HG03064 (cell line): Measurements from ENCODE around the gene PHGDH.

Experiments
- ATAC-seq: cut with Tn5 transposase; IDR thresholded peaks from one replicate; pipeline ENCODE4 v1.9.1; 2021; ENCODE audit warnings: low read depth; ENCODE audit not compliant: unreplicated experiment

The PHGDH gene

DNA sequence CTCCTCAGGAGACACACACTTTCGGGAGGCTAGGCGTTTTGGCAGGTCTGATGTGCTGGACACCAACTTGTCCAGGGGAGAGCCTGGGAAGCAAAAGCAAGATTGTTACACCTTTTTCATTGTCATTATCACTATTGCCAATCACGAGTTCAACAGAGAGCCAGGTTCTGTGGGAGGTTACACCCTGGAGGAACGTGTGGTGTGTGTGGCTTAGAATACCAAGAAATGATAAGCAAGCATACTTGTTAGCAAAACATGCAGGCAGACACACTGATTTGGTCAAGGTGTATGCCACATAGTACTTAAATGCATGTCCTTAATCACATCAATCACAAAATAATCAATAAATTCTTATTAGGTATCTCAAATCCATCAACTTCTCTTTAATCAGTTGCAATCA is 40.9 kb downstream of the PHGDH start:
- ATAC-seq: no peak

DNA sequence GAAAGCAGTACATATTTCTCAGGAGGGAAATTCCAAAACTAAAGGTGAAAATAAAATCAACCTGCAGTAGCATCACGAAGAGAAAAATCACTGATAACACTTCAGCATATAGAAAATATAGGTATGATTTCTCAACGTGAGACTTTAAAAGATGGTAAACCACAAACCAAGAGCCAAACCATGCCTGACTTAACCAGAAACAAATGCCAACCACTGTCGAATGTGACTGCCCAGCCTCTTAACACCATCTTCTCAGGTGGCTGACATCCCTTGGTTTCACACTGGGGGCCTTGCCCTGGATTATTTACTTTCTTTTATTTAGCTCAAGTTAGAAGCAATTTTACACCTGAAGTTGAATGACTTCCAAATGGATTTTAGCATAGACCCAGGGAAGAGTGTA is 46.9 kb downstream of the PHGDH start:
- no peak for ATAC-seq

DNA sequence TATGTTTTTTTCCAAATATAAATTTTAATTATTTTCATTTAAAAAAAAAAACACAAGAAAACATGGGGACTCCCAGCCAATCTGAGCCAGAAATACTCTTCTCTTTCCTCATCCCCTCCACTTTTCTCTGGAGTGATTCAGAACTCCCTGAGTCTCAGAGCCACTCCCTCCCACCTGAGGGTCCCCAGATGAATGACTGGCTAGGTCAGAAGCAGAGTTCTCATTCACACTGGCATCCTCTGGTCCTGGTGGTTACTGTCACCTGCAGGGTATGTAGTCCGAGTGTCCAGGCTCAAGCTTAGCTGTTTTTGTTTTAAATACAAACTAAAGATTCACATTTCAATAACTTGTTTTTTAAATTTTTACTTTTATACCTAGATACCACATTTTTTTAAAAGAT is 50.7 kb downstream of the PHGDH start:
- no peak for ATAC-seq

DNA sequence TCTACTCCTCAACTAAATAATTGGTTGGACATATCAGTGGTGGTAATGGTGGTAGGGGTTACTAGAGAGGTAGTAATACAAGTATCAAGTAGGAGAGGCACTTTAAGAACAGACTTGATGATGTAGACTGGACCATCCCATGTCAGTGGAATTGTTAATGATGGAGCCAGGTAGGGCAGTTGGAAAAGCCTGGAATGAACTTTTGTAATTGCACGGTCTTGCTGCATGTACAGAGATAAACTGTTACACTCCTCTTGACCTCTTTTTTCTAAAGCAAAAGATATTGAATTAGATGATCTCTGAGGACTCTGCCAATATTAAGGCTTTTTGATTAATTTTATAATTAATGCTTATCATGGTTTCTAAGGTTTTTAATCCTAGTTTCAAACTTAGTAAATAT is 51.2 kb downstream of the PHGDH start:
- ATAC-seq: no peak

DNA sequence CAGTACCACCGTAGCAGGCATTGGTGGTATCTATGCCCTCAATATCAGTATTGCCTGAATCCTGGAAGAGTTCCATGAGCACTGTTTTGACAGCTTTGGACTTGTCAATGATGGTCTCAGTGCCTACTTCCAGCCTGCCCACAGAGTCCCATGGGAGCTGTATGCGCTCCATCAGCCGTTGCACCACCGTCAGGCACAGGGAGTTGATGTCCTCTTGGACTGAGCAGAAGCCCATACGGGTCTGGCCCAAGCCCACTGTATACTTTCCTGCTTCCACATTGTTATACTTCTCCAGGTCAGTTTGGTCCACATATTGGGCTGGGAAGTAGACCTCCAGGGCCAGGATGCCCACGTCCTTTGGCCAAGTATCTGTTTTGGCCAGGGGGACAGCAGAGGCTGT is 52.5 kb downstream of the PHGDH start:
- ATAC-seq: no peak

DNA sequence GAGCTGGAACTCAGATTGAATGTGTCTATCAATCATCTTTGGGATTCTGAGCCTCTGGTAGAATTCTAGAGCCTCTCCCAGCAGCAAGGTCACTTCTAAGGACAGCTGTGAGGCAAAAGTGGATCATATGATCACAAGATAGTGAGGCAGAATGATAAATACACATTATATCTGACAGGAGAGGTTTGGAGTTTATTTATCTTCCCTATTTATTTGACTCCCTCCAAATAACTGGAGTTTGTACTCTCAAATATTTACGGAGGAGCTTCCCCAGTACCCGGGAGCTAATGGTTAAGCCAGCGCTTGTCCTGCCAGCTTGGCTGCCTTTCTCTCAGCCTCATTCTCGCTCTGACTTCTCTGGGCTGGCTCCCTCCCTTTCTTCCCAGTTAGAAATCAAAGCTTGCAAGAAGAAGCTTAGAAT is 54.6 kb downstream of the PHGDH start:
- ATAC-seq: no peak

DNA sequence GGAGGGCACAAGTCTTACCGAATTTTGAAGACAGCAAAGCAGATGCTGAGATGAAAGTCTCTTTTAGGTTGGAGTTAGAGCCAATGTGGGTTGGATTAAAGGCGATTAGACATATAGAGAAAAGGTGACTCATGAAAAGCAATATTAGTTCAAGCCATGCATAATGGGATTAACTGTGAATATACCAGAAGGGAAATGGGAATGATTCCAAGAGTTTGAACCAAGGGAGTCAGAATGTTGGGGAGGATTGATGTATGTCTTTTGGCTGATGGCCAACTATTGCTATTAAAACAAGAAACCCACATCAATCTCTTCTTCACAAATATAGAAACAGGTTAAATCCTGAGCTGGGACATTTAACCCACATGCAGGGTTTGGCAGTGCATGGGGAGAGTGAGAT is 55.8 kb downstream of the PHGDH start:
- ATAC-seq: no peak

DNA sequence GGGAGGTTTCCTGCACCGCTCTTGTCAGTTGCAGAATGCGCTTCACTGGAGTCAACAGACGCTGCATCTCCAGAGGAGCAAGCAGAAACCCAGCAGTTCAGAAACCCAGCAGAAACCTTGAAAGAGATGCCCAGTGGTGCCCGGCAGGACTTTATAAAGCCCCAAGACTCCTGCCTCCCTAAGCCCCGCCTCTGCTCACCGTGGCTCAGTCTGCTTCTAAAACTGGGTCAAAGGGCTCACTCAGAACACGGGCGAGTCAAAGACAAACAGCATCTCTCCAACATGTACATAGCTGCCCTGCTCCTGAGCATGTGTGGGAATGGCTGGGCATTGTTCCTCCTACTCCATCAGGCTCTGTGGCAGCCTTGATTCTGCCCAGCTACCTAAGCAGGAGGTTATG is 57.0 kb downstream of the PHGDH start, which contains the start of gene HMGCS2:
HMGCS2 (minus strand) TSS at position 128 of the 400 bp plus-strand sequence; CDS start at position 67, 61 bp downstream.
- no peak for ATAC-seq

DNA sequence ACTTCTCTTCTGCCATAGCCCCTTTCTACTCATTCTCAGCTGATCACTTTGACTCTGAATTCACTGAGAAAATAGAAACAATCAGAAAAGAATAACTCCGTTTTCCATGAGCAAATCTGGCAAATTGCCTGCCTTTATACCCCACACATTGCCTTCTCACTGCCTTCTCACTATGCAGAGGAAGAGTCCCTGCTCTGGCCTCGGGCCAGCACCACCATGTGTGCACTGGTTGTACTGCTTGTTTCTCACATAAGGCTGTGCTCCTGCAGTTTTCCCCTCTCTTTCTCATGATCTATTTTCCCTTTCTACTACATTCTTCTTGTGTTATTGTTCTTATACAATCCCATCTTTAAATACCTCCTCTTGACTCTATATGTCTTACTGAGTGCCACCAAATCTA is 59.3 kb downstream of the PHGDH start:
- no peak for ATAC-seq

DNA sequence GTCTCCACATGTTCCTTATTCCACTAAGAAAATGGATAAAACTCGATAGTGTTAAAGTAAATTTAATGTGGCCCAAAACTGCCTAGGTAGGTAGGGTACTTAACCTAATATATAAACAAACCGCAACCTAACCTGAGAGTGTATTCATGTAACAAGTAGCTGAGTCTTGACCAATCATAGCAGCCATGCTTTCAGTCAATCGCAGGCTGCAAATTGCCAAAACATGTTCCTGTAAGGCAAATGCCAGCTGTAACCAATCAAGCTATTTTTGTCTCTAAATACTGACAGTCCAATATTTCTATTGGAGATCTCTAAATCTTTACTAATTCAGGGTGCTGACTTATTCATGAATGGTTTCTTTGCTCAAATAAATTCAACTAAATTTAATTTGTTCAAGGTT is 60.0 kb downstream of the PHGDH start:
- ATAC-seq: no peak

DNA sequence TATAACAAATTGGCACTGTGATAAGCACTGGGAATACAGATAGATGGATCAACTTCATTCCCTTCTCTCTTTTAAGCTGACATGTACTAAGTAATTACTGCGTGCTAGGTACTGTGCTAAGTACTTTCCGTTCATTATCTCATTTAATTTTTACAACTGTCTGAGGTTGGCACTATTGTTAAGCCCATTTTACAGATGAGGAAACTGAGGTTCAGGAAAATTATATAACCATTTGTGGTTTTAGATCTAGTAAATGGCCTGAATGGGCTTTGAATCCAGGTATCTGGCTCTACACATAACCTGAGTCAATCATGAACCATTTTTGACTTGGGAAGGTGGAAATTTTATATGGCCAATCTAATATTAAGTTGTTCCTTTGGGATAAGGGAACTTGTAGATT is 60.6 kb downstream of the PHGDH start:
- no peak for ATAC-seq

DNA sequence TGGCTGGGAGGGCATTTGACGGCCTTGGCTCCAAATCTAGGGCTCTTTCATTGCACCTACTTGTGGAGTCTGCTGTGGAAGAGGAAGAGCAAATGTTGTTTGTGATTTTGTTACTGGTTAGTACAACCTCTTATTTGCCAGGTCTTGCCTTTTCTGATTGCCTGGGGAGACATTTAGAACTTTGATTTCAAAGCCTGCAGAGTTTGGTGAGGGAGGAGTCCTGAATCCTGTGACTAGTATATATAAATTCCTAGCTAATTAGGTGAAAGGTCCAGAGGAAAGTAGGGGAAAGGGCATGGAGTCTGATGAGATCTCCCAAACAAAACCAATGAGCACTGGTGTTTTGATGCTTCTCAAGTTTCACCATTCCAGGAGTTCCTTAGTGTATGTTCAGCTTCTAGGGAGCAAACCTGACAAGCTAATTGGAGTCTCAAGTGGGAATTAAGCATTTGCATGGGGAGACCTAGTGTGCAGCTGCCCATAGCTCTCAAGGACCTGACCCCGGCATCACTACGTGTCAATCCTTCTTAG is 62.0 kb downstream of the PHGDH start:
- no peak for ATAC-seq

DNA sequence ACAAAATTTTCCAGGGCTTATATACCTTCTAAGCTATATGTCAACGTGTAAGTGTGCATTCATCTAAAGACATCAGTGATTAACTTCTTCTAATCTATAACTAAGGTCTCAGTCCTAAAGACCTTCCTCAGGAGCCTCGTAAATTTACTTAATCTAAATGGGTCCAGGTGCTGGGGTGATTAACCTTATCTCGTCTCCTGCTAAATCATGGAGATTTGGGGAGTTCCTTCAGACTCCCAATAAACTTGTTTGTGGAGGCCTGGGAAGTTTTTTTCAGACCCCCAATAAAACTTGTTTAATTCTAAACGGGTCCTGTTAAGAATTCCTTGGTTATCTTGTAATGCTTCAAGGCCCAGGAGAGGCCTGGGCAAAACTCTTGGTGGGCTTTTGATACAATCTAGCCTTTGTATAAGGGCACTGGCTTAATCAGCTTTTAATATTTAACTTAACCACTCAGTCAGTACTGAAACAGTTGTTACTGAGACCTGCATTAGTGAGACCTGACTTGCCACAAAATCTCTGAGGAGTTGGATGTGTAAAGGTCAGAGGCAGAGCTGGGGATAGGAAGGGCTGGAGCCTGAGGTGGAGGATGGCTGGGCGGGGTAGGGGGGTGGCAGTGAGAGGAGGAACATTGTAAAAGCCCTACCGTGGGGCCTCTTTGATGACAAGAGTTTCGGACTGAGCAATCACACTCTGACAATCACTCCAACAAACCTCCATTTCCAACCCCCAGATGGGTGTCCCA is 63.2 kb downstream of the PHGDH start:
- no peak for ATAC-seq

DNA sequence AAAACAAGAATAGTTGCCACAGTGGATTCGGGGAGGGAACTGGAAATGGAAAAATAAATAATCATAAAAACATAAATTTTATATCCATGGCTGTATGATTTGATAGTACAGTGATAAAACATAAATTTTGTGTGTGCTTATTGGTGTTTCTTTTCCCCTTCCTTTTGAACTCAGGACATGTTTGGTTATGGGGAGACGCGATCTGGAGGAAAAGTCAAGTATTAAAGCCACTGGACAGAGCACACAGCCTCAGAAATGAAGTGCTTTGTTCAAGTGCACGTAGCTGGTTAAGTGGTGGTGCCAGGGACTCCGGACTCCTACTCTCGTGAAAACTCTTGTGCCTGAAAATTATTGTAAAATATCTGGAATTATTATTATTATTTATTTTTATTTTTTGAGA is 66.6 kb downstream of the PHGDH start:
- ATAC-seq: no peak

DNA sequence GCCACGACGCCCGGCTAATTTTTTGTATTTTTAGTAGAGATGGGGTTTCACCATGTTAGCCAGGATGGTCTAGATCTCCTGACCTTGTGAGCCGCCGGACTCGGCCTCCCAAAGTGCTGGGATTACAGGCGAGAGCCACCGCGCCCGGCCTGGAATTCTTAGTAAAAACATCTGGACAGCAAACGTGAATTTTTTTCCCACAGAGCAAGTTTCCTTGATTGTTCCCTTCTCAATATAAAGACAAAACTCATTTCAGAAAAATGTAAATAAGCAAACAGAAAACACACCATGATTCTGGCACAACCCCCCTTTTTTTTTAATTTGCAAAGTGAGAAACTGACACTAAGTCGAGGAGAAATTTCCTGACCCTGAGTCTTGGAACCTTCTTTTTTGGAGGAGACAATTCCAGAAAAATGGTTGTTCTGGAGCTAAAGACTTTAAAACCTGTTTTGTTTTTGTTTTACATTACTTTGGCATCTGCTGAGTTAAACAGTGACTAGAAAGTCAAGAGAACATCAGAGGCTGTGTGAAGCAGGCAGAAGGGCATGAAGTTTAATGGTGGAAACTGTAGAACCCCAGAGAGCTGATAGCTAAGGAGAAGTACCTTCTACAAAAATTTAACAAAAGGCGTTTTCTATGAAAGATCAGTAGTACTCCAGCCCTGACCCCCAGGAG is 67.3 kb downstream of the PHGDH start:
- no peak for ATAC-seq

DNA sequence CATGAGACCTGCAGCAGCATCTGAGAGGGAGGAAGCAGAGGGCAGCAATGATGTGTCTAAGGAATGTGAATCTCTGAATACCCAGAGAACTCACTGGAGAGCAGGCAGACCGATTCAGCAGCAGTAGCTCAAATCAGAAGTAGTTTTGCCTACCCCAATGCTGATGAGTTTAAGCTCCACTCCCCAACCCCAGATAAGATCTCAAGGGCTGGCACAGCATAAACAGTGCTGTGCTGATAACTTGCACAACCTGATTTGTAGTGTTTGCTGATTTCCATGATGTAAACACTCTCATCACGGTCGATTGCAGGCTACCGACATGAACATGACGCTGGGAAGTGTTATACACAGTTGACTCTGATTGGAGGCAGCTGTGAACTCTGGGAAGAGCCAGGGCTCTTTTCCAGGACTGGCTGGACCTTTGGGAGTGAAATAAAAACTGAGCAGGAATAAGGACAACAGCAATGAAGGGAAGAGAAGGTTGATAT is 68.2 kb downstream of the PHGDH start:
- no peak for ATAC-seq

DNA sequence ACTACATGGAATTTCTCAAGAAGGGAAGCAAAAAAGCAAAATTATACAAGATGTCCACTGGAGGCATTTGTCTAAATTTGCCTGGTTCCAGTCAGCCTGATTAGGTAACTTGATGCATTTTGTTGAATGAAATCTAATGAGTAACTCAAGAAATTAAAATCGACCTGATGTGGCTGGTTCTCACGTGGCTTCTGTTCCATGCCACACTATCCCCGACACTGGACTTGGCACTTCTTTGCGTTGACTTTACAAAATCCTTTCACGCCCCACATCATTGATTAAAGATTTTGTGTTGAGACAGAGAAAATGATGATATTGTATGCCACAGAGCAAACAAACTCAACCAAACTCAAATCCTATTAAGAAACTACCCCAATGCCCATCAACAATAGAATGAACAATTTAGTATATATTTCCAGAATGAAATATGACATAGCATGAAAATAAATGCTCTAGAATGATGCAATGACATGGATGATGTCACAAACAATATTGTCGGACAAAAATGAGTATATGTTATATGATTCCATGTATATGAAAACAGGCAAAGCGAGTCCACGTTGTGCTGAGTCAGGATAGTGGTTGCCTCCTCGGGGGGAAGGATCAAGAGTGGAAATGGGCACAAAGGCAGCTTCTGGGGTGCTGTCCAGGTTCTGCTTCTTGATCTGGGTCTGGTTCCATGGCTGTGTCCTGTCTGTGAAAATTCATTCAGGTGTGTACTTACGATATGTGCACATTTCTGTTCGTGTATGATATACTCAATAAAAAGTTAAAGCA is 69.9 kb downstream of the PHGDH start:
- no peak for ATAC-seq

DNA sequence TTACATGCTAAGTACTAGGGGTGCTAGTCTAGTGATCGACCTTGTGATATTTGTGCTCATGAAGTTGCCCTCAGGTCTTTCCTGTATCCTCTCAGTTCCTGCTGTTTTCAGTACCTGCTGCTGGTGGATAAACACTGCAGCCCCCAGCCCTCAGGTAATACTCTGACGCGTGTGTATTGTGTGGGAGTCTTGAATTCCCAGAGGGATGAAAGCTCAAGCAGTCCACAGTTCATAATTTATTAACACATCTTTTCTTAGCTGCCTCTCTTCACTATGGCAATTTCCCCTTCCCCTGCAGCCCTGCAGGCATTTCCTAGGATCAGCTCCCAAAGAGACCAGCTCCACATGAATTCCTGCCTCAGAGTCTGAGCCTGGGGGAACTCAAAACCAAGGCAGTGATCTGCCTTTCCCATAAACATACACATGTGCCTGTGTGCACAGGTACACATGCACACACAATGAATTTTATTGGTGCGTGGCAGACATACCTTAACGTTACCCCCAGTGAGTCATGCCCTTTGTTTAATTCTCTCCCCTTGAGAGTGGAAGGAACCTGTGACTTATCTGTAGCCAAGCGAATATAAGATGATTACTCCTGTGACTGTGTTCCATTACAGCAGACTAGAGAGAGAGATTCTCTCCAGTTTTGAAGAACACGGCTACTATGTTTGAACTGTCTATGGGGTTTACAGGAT is 71.0 kb downstream of the PHGDH start:
- ATAC-seq: no peak

DNA sequence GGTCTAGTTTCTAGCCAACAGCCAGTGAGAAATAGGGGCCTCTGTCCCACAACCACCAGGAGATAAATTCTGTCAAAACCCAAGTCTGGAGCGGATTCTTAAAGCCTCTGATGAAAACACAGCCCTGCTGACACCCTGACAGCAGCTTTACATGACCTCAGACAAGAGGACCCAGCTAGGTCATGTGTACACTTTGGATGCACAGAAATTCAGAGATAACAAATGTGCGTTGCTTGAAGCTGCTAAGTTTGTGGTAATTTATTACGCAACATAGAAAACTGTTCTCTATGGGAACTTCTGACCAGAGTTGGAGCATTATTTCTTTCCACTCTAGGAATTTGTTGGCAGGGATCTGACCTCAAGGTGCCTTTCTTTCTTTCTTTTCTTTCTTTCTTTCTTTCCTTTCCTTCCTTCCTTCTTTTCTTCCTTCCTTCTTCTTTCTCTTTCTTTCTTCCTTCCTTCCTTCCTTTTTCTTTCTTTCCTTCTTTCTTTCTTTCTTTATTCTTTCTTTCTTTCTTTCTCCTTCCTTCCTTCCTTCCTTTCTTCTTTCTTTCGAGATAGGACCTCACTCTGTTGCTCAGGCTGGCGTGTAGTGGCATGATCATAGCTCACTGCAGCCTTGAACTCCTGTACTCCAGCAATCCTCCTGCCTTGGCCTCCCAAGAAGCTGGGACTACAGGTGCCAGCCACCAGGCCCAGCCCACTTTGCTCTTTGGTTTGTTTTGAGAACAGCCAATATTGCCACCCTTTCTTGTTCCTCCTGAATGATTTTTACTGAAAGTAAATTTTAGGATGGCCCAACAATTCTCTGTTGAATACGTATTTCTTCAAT is 71.8 kb downstream of the PHGDH start:
- no peak for ATAC-seq
